GM10248 (cell line): ENCODE measurements around the gene SMAD5.

Experiments used
- CTCF ChIA-PET: fragments of 300-600 bp; sonication (Branson Sonifier 250); formaldehyde crosslinking; extraction: SDS; loops from one replicate; lab custom pipeline; 2021; ENCODE audit warnings: antibody characterized with exemption; lab: Yijun Ruan, JAX
- POLR2A ChIA-PET: fragments of 350-650 bp; sonication (Branson Sonifier 250); formaldehyde crosslinking; extraction: SDS; loops from one replicate; lab custom pipeline; 2020; ENCODE audit warnings: antibody characterized with exemption; lab: Yijun Ruan, JAX
- DNase-seq: peaks from one replicate; pipeline ENCODE4 v3.0.0; 2012; ENCODE audit errors: extremely low spot score
- TF ChIP-seq, protein P1 (sequence below): IDR thresholded peaks from 2 replicates; pipeline ENCODE4 v1.5.1; 2012; ENCODE audit warnings: mild to moderate bottlenecking, low read depth; ENCODE audit errors: extremely low read depth, missing control alignments, control extremely low read depth

SMAD5 gene

DNA sequence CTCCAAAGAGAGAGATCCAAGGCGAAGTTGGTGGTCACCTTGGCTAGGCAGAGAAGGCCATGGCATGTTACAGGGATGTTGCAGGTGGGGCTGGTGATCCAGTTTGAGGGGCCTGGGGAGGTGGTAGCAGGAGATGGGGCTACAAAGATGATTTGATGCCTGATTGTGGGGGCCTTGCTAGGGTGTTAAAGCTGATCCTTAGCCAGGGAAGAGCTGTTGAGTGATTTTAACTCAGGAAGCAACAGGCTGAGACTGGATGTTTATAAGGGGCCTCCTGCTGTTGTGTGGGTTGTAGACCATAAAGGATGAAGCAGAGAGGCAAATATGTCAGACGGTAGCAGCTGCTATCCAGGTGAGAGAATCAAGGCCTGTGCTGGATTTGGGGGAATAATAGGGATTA, 19.0 kb upstream of the SMAD5 start:
- POLR2A ChIA-PET, result no interaction called here
- DNase-seq, result no peak
- TF ChIP-seq, protein P1, sequence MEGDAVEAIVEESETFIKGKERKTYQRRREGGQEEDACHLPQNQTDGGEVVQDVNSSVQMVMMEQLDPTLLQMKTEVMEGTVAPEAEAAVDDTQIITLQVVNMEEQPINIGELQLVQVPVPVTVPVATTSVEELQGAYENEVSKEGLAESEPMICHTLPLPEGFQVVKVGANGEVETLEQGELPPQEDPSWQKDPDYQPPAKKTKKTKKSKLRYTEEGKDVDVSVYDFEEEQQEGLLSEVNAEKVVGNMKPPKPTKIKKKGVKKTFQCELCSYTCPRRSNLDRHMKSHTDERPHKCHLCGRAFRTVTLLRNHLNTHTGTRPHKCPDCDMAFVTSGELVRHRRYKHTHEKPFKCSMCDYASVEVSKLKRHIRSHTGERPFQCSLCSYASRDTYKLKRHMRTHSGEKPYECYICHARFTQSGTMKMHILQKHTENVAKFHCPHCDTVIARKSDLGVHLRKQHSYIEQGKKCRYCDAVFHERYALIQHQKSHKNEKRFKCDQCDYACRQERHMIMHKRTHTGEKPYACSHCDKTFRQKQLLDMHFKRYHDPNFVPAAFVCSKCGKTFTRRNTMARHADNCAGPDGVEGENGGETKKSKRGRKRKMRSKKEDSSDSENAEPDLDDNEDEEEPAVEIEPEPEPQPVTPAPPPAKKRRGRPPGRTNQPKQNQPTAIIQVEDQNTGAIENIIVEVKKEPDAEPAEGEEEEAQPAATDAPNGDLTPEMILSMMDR, result no peak
- CTCF ChIA-PET, result interaction anchor here (1.7 kb wide), 1 partner anchor 16 kb away, joined by 4 read pairs; no protein-coding TSS in a partner anchor

DNA sequence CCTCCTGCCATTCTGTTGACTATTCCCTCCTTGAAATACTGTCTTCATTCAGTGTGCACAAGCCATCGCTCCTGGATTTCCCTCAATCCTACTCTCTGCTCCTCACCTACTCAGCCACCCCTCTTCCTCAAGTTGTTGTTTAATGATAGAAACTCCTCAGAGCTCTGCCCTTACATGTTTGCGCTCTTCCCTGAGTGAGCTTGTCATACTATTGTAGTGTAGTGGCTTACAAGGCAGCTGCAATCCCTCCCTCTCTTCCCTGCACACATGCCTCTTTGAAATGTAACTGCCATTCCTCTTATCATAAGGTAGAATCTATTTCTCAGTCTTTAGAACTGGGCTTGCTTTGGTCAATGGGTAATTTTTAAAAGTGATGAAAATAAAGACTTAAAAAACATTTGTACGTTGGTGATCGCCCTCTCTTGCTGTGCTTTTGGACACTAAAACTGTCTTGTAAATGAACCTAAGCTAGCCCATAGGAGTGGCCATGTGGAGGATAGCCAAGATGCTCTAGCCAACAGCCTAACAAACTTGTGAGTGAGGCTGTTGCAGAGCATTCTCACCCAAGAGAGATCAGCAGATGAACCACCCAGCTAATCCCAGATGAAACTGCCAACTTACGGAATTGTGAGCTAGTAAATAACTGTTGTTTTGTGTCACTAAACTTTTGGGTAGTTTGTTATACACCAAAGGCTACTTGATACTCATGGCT, 18.1 kb upstream of the SMAD5 start:
- POLR2A ChIA-PET, result no interaction called here
- DNase-seq, result no peak
- CTCF ChIA-PET, result interaction anchor here (0.7 to 2.7 kb wide), 8 partner anchors 11 to 70 kb away, joined by 3 to 12 read pairs (median 4); partner anchors contain the start of gene SMAD5
- TF ChIP-seq, protein P1, result no peak

DNA sequence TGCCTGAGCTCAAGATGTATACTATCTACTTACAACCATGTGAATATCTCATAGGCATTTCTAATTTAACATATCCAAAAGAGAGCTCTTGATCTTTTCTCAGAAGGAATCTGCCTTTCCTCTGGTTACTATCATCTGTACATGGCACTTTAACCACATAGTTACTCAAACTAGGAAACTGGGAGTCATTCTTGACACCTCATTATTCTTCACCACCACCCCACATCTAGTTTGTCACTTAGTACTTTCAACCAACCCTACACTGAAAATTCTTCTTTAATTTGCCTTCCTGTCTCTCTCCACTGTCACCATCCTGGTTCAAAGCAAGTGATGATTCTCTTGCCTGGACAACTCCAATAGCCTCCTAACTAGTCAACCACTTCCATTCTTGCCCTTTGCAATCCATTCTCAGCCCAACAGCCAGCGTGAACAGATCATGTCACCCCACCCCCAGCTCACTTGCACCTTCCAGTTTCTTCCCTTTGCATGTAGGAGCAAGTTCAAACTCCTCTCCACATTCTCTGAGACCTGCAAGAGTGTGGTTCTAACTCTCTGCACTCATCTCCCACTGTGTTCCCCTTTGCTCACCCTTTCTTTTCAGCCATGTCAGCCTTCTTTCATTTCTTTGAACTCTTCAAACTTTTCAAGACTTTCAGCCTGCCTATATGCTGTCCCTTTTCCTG, 17.3 kb upstream of the SMAD5 start:
- TF ChIP-seq, protein P1, result no peak
- ChIA-PET CTCF (interaction anchor here (0.7 to 2.7 kb wide), 6 partner anchors 10 to 69 kb away, joined by 3 to 12 read pairs (median 4); no protein-coding TSS in a partner anchor), POLR2A (no interaction called here)
- no peak for DNase-seq

DNA sequence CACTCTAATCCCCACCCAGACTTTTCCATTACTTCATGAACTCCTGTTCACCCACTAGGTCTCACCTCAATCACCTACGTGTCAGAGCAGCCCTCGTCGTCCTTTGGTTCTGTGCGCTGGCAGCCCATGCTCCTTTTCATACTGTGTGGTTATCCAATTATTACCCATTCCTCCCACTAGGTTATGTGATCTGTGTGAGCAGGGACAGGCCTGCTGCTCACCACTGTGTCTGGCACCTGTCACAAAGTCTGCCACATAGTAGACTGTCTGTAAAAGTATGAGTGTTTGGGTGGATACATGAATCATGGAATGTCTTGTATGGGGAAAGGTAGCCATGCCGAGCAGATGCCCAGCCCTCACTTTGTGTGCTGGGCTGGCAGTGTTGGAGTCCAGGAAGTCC, 12.1 kb upstream of the SMAD5 start:
- POLR2A ChIA-PET, result no interaction called here
- CTCF ChIA-PET, result no interaction called here
- TF ChIP-seq, protein P1, result no peak
- no peak for DNase-seq

DNA sequence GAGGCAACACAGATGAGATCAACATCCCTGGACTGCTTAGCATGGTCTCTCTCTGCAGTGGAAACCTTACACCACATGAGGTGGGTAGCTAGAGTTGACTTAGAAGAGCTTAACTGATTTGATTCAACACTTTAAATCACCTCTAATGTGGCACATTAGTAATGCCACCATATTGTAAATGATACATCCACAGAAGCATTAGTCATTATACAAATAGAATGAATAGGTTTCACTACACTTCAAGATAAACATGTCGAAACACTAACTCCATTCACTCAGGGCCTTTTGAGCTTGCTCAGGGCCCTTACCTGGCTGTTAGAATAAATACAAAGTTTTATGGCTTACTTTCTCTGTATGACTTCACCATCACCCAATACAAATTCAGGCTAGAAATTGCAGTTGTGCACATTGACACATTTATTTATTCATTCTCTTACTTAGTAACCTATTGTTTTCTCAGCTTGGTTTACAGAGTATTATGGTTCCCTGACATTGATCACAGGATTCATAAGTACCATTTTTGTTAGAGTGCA, 9.3 kb upstream of the SMAD5 start:
- ChIA-PET POLR2A (no interaction called here), CTCF (interaction anchor here (1.3 to 3.7 kb wide), 4 partner anchors 11 to 19 kb away, joined by 3 to 13 read pairs (median 6); no protein-coding TSS in a partner anchor)
- TF ChIP-seq, protein P1, result no peak
- no peak for DNase-seq

DNA sequence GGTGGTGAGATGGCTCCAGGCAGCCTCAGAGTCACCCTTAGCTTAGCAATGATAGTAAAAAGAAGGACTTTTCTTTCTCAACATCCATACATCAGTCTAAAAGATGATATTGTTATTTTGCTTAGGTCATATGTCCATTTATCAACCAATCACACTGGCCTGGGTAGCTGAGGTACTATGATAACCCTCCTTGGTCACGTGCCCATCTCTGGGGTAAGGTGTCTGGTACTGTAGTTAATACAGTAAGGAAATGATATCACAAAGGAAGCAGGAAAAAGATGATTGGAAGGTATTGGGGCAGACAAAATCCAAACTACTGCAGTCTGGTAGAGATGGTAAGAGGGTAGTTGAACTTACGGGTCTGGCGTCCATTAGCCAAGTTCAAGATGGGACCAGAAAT, 5.1 kb upstream of the SMAD5 start:
- TF ChIP-seq, protein P1, result no peak
- DNase-seq, result no peak
- POLR2A ChIA-PET, result no interaction called here
- CTCF ChIA-PET, result interaction anchor here (1.8 kb wide), 1 partner anchor 12 kb away, joined by 4 read pairs; no protein-coding TSS in a partner anchor
